HG02970 (cell line): ENCODE data around the gene BTBD6.

Experiments used
- ATAC-seq: cut with Tn5 transposase; IDR thresholded peaks from one replicate; pipeline ENCODE4 v1.9.1; 2021; ENCODE audit warnings: mild to moderate bottlenecking, moderate library complexity, moderate number of reproducible peaks; ENCODE audit not compliant: unreplicated experiment, low FRiP score

Gene BTBD6

GRCh38 chr14:105248368-105249181 is at the start of gene BTBD6:
BTBD6 (plus strand) TSS chr14:105248533; CDS start chr14:105248712, 179 bp downstream.
- ATAC-seq: peak; percentile 87

- ATAC-seq: no peak
These were observed 49.7 kb upstream of the BTBD6 start for GRCh38 chr14:105198588-105198987.

- no peak for ATAC-seq
These were observed 49.2 kb upstream of the BTBD6 start for GRCh38 chr14:105199093-105199492.

- no peak for ATAC-seq
These were observed 48.3 kb upstream of the BTBD6 start for GRCh38 chr14:105200074-105200473.

- no peak for ATAC-seq
These were observed 47.7 kb upstream of the BTBD6 start for GRCh38 chr14:105200641-105201040.

- no peak for ATAC-seq
These were observed 47.0 kb upstream of the BTBD6 start for GRCh38 chr14:105201156-105201924.

- ATAC-seq: no peak
These were observed 46.3 kb upstream of the BTBD6 start for GRCh38 chr14:105201925-105202513.

GRCh38 chr14:105203057-105203531 is 45.2 kb upstream of the BTBD6 start:
- ATAC-seq: no peak

GRCh38 chr14:105203701-105204100 is 44.6 kb upstream of the BTBD6 start:
- ATAC-seq: no peak

GRCh38 chr14:105204206-105204930 is 44.0 kb upstream of the BTBD6 start:
- no peak for ATAC-seq

GRCh38 chr14:105204931-105205672 is 43.2 kb upstream of the BTBD6 start:
- no peak for ATAC-seq

- ATAC-seq: no peak
These were observed 42.6 kb upstream of the BTBD6 start for GRCh38 chr14:105205673-105206208.

GRCh38 chr14:105206873-105207272 is 41.5 kb upstream of the BTBD6 start:
- no peak for ATAC-seq

GRCh38 chr14:105207460-105207901 is 40.9 kb upstream of the BTBD6 start:
- no peak for ATAC-seq

- no peak for ATAC-seq
These were observed 40.2 kb upstream of the BTBD6 start for GRCh38 chr14:105207996-105208737.

- ATAC-seq: no peak
These were observed 39.6 kb upstream of the BTBD6 start for GRCh38 chr14:105208738-105209075.

GRCh38 chr14:105209091-105209490 is 39.2 kb upstream of the BTBD6 start:
- no peak for ATAC-seq

GRCh38 chr14:105209646-105210045 is 38.7 kb upstream of the BTBD6 start:
- ATAC-seq: no peak
